HG03354 (cell line): ENCODE data around the gene GPR37L1.
A peak's percentile ranks its signal among the peaks of the same experiment; 100 is the strongest.

Experiments
- ATAC-seq: cut with Tn5 transposase; IDR thresholded peaks from one replicate; pipeline ENCODE4 v1.9.1; 2021; ENCODE audit warnings: mild to moderate bottlenecking; ENCODE audit not compliant: unreplicated experiment, poor library complexity, severe bottlenecking

The GPR37L1 gene

DNA sequence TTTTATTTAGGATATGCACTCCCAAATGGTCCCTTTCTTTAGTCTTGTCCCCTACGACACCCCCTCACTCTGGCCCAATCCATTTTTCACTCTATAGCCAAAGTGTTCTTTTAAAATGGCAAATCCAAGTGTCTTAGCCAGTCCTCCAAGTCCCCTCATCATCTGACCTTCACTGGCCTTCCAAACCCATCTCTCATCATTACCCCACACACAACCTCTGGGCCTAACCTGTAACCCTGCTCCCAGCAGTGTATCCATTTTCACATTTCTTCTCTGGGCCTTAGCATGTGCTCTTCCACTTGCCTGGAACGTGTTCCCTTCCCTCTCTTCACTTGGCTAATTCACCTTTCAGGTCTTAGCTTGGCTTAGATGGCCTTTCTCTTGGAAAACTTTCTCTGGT lies 28.3 kb downstream of the GPR37L1 start:
- ATAC-seq = no peak

- ATAC-seq = no peak
Observed at GRCh38 chr1:202152399-202152798, 29.7 kb downstream of the GPR37L1 start.

GRCh38 chr1:202153284-202153683 lies 30.6 kb downstream of the GPR37L1 start:
- no peak for ATAC-seq

DNA sequence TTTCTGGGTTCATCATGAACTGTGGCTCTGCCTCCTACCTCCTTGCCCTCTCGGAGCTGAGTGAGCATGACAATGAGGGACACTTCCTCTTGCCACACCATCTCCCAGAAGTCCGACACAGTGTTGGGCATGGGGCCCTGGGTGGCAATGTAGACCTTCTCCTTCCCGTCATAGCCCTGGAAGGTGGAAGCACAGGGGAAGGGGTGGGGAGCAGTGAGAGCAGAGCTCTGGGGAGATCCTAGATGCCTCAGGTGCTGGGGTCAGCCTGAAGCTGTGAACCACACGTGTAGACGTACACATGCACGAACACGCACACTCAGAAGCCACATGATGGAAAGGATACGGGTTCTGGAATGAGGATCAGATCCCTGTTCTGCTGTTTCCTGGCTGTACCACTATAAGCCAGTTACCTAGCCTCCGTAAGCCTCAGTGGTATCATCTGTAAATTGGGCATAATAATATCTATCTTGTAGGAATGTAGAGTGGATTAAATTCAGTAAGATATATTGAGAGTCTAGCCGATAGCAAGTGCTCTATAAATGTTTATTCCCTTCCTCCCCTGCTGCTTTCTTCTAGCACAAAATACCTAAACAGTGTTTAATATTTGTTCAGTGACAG lies 31.5 kb downstream of the GPR37L1 start:
- no peak for ATAC-seq

- no peak for ATAC-seq
Observed at GRCh38 chr1:202154766-202155477, 32.2 kb downstream of the GPR37L1 start.

DNA sequence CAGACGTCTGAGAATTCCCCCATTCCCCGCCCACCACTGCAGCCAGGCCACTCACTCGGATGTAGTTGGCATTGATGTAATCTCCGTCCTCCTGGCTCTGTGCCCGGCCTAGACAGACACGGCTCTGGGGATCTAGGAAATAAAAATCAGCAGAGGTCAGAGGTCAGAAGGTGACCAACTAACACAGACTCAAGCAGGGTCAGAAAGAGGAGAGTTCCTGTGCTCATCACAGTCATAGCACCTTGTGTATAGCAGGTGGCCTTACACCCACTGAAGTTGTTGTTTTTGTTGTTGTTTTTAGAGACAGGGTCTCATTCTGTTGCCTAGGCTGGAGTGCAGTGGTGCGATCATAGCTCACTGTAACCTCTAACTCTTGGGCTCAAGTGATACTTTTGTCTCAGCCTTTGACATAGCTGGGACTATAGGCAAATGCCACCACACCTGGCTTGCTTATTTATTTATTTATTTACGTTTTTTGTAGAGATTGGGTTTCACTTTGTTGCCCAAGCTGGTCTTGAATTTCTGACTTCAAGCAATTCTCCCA lies 32.8 kb downstream of the GPR37L1 start:
- no peak for ATAC-seq

DNA sequence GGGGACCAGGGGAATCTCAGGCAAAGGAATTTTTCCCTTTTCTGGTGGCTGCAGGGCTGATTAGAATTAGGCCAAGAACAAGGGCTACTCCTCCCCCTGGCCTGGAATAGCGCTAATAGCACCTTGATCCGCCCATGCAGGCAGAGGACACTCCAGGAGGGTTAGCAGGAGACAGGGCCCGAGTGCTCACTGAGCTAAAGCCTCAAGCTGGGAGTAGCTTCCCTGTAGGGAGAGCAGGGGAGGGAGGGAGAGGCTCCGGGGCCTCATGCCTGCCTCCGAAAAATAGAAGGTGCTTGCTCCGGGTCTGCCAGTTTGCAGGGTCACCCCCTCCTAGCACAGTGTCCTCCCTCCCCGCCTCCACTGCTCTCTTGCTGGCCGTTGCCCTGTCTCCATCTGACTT lies 33.9 kb downstream of the GPR37L1 start:
- ATAC-seq = no peak

GRCh38 chr1:202157945-202158344 lies 35.2 kb downstream of the GPR37L1 start:
- no peak for ATAC-seq

DNA sequence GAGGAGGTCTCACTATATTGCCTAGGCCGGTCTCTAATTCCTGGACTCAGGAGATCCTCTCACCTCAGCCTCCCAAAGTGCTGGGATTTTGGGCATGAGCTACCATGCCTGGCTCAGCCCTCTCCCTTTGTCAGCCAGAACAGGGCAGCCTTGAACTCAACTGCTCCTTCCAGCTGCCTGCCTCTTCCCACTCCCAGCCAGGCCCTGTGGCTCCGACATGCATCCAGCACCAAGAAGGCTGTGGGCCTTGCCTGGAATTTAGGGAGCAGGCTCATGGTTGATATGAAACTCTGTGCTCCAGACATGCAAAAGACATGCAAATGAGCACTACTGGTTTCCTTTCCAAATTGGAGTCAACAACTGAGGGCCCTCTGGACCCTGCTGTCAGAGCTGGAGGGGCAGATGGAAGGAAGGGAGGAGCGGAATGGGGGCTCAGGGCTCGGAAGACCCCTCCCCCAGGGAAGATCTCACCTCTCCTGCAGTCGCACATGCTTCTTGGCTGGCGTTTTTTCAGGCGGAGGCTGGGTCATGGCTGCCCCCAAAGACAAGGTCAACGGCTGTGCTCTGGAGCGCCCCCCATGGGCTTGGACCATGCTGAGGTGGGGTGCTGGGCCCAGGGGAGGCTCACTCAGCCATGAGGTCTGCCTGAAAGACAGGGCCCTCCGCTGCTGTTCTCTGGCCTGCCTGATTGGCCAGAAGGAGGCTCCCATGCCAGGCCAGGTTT lies 36.3 kb downstream of the GPR37L1 start:
- no peak for ATAC-seq

DNA sequence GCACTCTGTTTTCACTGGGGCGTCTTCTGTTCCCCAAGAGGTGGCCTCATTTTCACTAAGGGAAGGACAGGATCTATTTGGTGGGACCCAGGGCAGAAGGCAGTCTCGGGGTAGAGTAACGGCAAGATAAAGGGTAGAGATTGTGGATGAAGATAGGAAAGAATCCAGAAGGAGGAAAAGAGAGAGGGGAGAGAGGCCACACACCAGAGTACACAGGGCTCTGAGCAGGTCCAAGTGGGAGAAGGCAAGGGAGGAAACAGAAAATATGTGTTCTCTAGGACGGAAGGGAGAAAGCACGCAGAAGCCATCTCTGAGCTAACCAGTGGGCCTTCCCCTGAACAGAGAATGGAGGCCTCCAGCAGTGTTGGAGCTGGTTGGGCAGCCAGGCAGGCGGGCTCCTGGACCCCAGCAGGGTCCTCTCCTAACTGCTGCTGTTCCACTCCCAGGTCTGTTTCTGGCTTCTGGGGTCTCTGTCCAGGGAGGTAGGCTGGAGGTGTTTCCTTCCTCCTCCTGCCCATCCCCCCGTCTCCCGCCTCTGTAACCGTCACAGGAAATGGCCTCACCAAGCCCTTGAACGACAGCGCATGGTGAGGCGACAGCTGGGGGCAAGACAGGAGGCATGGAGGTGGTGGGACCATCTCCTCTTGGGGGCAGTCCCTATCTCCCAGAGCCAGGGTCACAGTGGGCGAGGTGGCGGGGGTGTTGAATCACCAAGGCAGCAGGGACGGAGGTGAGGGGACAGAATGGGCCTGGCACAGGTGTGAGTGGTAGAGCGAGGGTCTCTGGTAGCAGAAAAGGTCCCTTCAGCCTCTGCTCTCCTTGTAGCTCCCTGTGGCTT lies 37.0 kb downstream of the GPR37L1 start:
- no peak for ATAC-seq

- ATAC-seq = peak; percentile 47
Observed at GRCh38 chr1:202160377-202160940, 37.7 kb downstream of the GPR37L1 start, which contains the start of gene PTPN7. PTPN7 (minus strand) TSS chr1:202160602; CDS start chr1:202159402, 1,200 bp downstream.

DNA sequence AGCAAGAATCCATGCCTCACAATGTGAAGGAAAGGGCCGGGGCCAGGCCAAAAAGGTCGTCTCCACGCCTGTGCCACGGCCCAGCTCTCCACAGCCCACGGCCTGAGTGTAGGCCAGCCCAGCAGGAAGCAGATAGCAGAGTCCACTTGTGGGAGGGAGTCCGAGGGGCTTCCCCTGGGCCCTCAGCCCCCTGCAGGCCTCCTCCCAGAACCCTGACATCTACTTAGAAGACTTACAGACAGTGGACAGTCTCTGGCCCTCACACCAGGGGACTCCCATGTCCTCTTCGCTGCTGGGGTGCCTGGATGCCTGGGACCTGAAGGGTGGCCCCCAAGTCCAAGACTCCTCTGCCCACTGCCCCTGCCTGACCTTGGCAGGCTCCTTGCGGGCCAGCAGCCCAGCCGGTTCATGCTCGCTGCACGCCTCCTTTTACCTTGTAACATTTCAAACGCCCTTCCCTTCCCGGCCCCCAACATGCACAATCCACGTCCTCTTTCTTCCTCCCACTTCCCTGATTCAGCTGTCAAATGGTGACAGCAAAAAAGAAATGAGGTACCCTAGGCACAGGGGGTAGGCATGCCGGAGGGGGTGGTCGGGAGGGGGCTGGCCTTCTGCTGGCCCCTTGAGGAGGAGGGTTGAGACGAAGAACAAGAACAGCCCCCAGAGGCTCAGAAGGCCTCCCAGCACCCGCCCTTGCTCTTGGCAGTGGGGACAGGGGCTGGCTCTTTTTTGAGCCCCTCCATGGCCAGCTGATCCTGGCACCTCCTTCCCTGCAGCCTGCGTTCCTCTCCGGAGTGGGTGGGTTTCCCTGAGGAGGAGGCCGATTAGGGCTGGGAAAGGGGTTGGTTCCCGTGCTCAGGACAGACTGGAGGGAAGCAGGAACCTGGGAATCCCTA lies 38.7 kb downstream of the GPR37L1 start:
- no peak for ATAC-seq

DNA sequence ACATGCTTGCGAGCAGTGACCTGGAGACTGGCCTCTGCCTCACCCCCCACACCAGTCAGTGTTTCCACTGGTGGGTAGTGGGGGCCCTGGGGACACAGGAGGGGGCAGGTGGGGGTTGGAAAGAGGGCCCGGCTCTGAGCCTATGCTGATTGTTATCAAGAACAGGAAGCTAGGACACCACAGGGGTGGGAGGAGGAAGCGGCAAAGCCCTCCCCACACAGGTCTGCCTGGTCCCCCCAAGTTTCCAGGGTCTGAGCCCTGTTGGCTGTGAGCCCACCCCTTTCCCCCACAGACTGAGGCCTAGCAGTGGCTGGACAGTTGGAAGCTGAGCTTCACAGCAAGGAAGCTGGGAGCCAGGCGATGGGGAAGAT lies 39.3 kb downstream of the GPR37L1 start:
- ATAC-seq = peak; percentile 35

DNA sequence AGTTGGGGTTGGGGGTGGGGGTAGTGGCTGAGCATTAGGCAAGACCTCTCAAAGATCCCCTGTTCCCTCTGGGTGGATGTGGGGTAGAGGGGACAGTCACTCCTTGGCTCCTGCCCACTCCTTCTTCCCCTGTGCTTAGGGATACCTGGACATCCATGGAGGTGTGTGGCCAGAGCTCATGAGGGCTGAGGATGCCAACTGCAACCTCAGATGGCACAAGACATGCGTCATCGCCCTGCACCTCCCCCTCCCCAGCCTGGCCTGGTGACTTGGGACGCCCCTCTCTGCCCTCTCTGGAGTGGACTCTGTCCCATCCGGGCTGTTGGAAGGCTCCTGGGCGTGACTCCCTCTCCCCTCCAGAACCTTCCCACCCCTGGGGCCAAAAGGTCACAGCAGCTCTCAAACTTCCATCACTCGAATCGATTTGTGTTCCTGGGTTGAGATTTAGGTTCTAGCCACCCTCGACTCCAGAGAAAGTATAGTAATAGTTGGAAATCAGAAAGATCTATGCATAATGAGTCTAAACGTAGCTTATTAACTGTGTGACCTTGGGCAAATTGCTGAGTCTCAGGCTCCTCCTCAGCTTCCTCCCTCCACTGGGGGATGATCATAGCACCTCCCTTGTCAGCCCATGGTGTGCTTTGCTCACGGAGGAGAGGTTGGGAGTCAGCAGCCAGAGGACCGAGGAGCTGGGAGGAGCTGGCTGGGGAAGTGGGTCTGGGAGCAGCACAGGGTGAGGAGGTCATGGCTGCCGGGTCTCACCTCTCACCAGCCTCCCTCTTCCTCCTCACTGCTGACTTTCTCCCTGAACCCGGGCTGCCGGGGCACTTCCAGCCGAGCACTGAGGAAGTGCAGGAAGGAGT lies 39.9 kb downstream of the GPR37L1 start:
- ATAC-seq = no peak

DNA sequence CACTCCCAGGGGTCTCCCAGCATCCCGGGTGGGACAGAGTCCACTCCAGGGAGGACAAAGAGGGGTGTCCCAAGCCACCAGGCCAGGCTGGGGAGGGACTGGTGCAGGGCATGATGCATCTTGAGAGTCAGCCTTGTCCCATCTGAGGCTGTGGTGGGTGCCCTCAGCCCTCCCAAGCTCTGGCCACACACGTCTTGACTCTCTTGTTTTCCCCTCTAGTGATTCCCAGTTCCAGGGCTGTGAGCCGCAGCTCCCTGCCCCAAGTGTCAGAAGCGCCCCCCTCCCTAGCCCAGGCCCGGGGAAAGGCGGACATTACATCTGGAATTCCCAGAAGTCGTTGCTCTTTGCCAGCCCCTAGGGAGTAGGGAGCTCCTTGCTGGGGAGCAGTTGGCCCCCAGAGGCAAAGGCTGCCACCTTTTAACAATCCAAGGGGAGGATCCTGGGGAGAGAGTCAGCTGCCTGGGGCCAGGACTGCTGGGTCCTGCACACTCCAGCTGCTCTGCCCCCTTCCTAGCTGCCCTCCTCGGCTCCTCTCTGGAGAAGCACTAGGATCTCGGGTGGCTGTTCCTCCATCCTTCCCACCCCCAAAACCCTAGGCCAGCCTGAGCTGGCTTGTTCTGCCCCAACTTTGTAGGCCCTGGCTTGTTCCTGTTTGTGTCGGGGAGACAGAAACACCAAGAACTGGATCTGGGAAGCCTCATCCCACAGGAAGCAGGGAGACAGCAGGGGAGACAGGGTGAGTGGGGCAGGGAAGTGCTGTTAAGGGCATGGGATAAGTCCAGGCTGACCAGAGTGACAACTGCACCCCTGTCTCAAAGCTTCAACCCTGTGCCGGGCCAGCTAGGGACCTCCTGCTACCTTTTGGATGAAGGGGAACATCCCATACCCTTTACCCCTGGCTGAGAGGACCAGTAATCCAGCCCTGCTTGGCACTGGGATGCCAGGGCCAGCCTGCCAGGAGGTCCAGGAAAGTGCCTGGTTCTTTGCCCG lies 40.9 kb downstream of the GPR37L1 start:
- no peak for ATAC-seq

DNA sequence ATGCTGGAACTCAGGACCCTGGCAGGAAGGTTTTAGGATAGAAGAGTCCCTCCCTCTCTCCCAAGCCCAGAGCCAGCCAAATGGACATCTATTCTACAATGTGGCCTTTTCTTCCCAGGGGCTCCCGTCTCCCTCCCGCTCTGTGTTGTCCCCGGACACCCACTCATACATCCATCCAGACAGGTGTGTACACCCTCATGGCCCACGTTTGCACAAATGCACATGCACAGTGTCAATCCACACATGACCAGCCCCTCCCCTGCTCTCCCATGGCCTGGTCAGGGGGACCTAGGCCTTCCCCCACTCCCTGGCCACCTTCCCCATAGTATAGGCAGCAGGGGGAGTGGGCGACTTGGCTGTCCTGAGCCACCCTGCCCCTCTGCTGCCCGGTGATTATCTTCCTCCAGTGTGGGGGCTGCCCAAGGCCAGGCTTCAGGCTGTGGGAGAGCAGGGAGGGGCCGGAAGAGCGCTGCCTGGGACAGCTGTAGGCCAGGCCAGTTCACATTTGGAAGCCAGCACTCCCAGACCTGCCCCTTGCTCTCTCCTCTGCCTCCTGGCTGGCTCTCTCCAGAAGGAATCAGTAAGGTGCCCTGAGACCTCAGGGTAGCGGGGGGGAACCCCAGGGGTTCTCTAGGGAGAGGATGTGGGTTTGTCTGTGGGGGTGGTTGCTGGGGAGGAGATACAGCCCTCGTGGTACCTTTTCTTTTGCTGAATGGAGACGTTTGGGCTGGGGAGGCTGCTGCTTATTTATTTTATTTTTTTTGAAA lies 41.7 kb downstream of the GPR37L1 start:
- peak; percentile 62 for ATAC-seq
